IMR-90 (cell line): ENCODE results near the gene CPTP. TPM values are rescaled to one million over a fixed set of nuclear protein-coding genes. Genes with fewer than 3 reads are reported as not detected.

Source experiments
- ATAC-seq: fragments of 200-7000 bp; cut with Tn5 transposase; 2 replicates; pipeline ENCODE4 v1.9.1; 2020; ENCODE audit warnings: low read depth, mild to moderate bottlenecking, moderate library complexity
- BruUV-seq: library from RNA; stranded (reverse); fragments of 400-500 nt; replicated peaks from 2 replicates; lab custom pipeline; 2021; lab: Mats Ljungman, UMichigan
- CTCF ChIA-PET: fragments of 300-600 bp; formaldehyde crosslinking; extraction: SDS; loops from one replicate; lab custom pipeline; 2021; ENCODE audit warnings: antibody characterized with exemption; lab: Yijun Ruan, JAX
- POLR2A ChIA-PET: fragments of 300-600 bp; sonication (Branson Sonifier 250); formaldehyde crosslinking; loops from one replicate; lab custom pipeline; 2022; ENCODE audit warnings: antibody characterized with exemption; ENCODE audit not compliant: unreplicated experiment; lab: Charles Lee
- DNase-seq: peaks from one replicate; pipeline ENCODE4 v3.0.0; 2013
- H2AFZ ChIP-seq: replicated peaks from 2 replicates; pipeline ENCODE3; 2013; ENCODE audit warnings: low read length, mild to moderate bottlenecking; ENCODE audit not compliant: poor library complexity
- H2AK5ac ChIP-seq: 2 replicates; pipeline ENCODE4 v1.6.1; 2013; ENCODE audit warnings: low read depth, low read length, inconsistent platforms
- H2AK9ac ChIP-seq: replicated peaks from 2 replicates; pipeline ENCODE3; 2013; ENCODE audit warnings: mild to moderate bottlenecking, low read depth, low read length, moderate library complexity; ENCODE audit not compliant: poor library complexity
- H2BK120ac ChIP-seq: 2 replicates; pipeline ENCODE4 v1.6.1; 2013; ENCODE audit warnings: low read depth, low read length, inconsistent platforms
- H2BK15ac ChIP-seq: 3 replicates; pipeline ENCODE4 v1.6.1; 2013; ENCODE audit warnings: low read depth, low read length, inconsistent platforms
- H2BK20ac ChIP-seq: 2 replicates; pipeline ENCODE4 v1.6.1; 2013; ENCODE audit warnings: low read depth, mild to moderate bottlenecking, inconsistent platforms, low read length, moderate library complexity
- H2BK5ac ChIP-seq: 2 replicates; pipeline ENCODE4 v1.6.1; 2013; ENCODE audit warnings: mild to moderate bottlenecking, low read depth, low read length, inconsistent platforms; ENCODE audit not compliant: poor library complexity, severe bottlenecking
- H3K14ac ChIP-seq: replicated peaks from 2 replicates; pipeline ENCODE4 v1.6.1; 2013; ENCODE audit warnings: low read depth, low read length, inconsistent platforms
- H3K18ac ChIP-seq: 2 replicates; pipeline ENCODE4 v1.6.1; 2013; ENCODE audit warnings: low read depth, low read length, control low read depth
- H3K23ac ChIP-seq: 2 replicates; pipeline ENCODE4 v1.6.1; 2013; ENCODE audit warnings: low read depth, low read length, inconsistent platforms
- H3K27ac ChIP-seq: 2 replicates; pipeline ENCODE4 v1.5.1; 2013; ENCODE audit warnings: mild to moderate bottlenecking, control low read depth, low read length; ENCODE audit not compliant: insufficient read depth
- H3K27me3 ChIP-seq: 2 replicates; pipeline ENCODE4 v1.6.1; 2013; ENCODE audit warnings: low read length; ENCODE audit not compliant: control insufficient read depth, insufficient read depth
- H3K36me3 ChIP-seq: 2 replicates; pipeline ENCODE4 v1.6.1; 2013; ENCODE audit warnings: low read length, mixed read lengths; ENCODE audit not compliant: control insufficient read depth, insufficient read depth
- H3K4ac ChIP-seq: 2 replicates; pipeline ENCODE4 v1.6.1; 2013; ENCODE audit warnings: low read depth, low read length, inconsistent platforms
- H3K4me1 ChIP-seq: 2 replicates; pipeline ENCODE4 v1.6.1; 2013; ENCODE audit warnings: low read length, mixed read lengths; ENCODE audit not compliant: control insufficient read depth, insufficient read depth
- H3K4me2 ChIP-seq: 2 replicates; pipeline ENCODE4 v1.6.1; 2013; ENCODE audit warnings: low read depth, mild to moderate bottlenecking, control low read depth, low read length, moderate library complexity
- H3K4me3 ChIP-seq: 2 replicates; pipeline ENCODE4 v1.5.1; 2013; ENCODE audit warnings: low read depth, mild to moderate bottlenecking, control low read depth, low read length, moderate library complexity; ENCODE audit not compliant: insufficient read depth
- H3K56ac ChIP-seq: 2 replicates; pipeline ENCODE4 v1.6.1; 2013; ENCODE audit warnings: low read length, inconsistent platforms; ENCODE audit not compliant: insufficient read depth; ENCODE audit errors: extremely low read depth
- H3K79me1 ChIP-seq, 2 experiments: 2 replicates each; pipeline ENCODE4 v1.6.1; 2013; ENCODE audit warnings: low read length in 2 of 2, inconsistent platforms in 1 of 2, low read depth in 1 of 2
- H3K9ac ChIP-seq: 2 replicates; pipeline ENCODE4 v1.6.1; 2013; ENCODE audit warnings: low read depth, low read length, control low read depth
- H3K9me1 ChIP-seq: 2 replicates; pipeline ENCODE4 v1.6.1; 2013; ENCODE audit warnings: low read length, inconsistent platforms; ENCODE audit not compliant: insufficient read depth
- H3K9me3 ChIP-seq: 2 replicates; pipeline ENCODE4 v1.6.1; 2013; ENCODE audit warnings: low read length; ENCODE audit not compliant: control insufficient read depth, insufficient read depth
- H4K20me1 ChIP-seq: 2 replicates; pipeline ENCODE4 v1.6.1; 2013; ENCODE audit warnings: low read length, inconsistent platforms; ENCODE audit not compliant: insufficient read depth
- H4K5ac ChIP-seq: 2 replicates; pipeline ENCODE4 v1.6.1; 2013; ENCODE audit warnings: mild to moderate bottlenecking, low read depth, low read length, control low read depth
- H4K8ac ChIP-seq, 2 experiments: 2 replicates each; pipeline ENCODE4 v1.6.1; 2013; ENCODE audit warnings: low read depth in 2 of 2, low read length in 2 of 2, control low read depth in 1 of 2, inconsistent platforms in 1 of 2
- H4K91ac ChIP-seq: 2 replicates; pipeline ENCODE4 v1.6.1; 2013; ENCODE audit warnings: low read depth, low read length, inconsistent platforms; ENCODE audit not compliant: insufficient read depth
- BHLHE40 ChIP-seq: fragments of 150-350 bp; IDR thresholded peaks from 2 replicates; pipeline ENCODE4 v1.6.1; 2016; ENCODE audit warnings: mild to moderate bottlenecking, low read depth, low read length
- CHD1 ChIP-seq: IDR thresholded peaks from 2 replicates; pipeline ENCODE4 v1.6.1; 2012; ENCODE audit warnings: low read depth, low read length, improper control_type of control experiment
- CTCF ChIP-seq: conservative IDR thresholded peaks from 2 replicates; pipeline ENCODE4 v1.5.1; 2012; ENCODE audit warnings: mild to moderate bottlenecking, low read depth, low read length, improper control_type of control experiment
- ELK1 ChIP-seq: fragments of 150-350 bp; IDR thresholded peaks from 2 replicates; pipeline ENCODE4 v1.6.1; 2016; ENCODE audit warnings: low read depth, mild to moderate bottlenecking, low read length, moderate library complexity, borderline replicate concordance
- FOS ChIP-seq: fragments of 150-350 bp; IDR thresholded peaks from 2 replicates; pipeline ENCODE4 v1.6.1; 2016; ENCODE audit warnings: low read depth, low read length
- MAFK ChIP-seq: IDR thresholded peaks from 2 replicates; pipeline ENCODE4 v1.6.1; 2012; ENCODE audit warnings: low read depth, low read length, improper control_type of control experiment
- NFE2L2 ChIP-seq: fragments of 150-350 bp; IDR thresholded peaks from 2 replicates; pipeline ENCODE4 v1.6.1; 2016; ENCODE audit warnings: low read depth, mild to moderate bottlenecking, low read length
- POLR2A ChIP-seq: IDR thresholded peaks from 2 replicates; pipeline ENCODE4 v1.6.1; 2012; ENCODE audit warnings: mild to moderate bottlenecking, low read depth, low read length
- RAD21 ChIP-seq: IDR thresholded peaks from 2 replicates; pipeline ENCODE4 v1.6.1; 2012; ENCODE audit warnings: low read length, improper control_type of control experiment
- RCOR1 ChIP-seq: IDR thresholded peaks from 2 replicates; pipeline ENCODE4 v1.6.1; 2012; ENCODE audit warnings: mild to moderate bottlenecking, low read length, improper control_type of control experiment; ENCODE audit not compliant: insufficient replicate concordance
- RFX5 ChIP-seq: IDR thresholded peaks from 2 replicates; pipeline ENCODE4 v1.8.0; 2012; ENCODE audit warnings: low read depth, mild to moderate bottlenecking, low read length, moderate library complexity
- USF2 ChIP-seq: fragments of 150-350 bp; IDR thresholded peaks from 2 replicates; pipeline ENCODE4 v1.6.1; 2017; ENCODE audit warnings: mild to moderate bottlenecking, antibody characterized with exemption, low read length, low read depth
- WGBS, 2 experiments: methylation state at CpG; one replicate each; pipeline versions ENCODE4 v1.1.5 to v1.1.7; 2013; ENCODE audit warnings: missing lambda C conversion rate in 2 of 2; ENCODE audit not compliant: insufficient read length in 1 of 2; ENCODE audit errors: extremely low coverage in 2 of 2; 5-methylcytosine and 5-hydroxymethylcytosine counted together
- dilution Hi-C: fragments of 300-500 bp; cut with HindIII; formaldehyde crosslinking; loops from one replicate; pipeline ENCODE4 v1.14.3; 2018; ENCODE audit warnings: low sequenced_read_pairs; ENCODE audit not compliant: unreplicated experiment
- in situ Hi-C: fragments of 300-500 bp; cut with MboI; formaldehyde crosslinking; loops from 3 replicates; pipeline ENCODE4 v1.14.3; 2019; ENCODE audit warnings: low sequenced_read_pairs, inconsistent platforms, mixed read lengths
- intact Hi-C: fragments of 100-400 bp; cut with micrococcal nuclease; formaldehyde crosslinking; loops from 2 replicates; pipeline ENCODE4 v1.10.0; 2022
- polyA plus RNA-seq, 3 experiments: library from polyadenylated mRNA; depleted of rRNA; stranded (reverse); fragments of >200 nt; gene quantifications; 2 replicates each; pipeline ENCODE4 v1.2.3, GENCODE V29; 2012; ENCODE audit warnings: low replicate concordance in 1 of 3
- total RNA-seq: library from RNA; depleted of rRNA; stranded (reverse); fragments of >200 nt; gene quantifications from 2 replicates; pipeline ENCODE4 v1.2.3, GENCODE V29; 2012

Gene CPTP
- total and polyA plus RNA-seq, 2 of the 4 experiments (the other 2 are of a cell fraction): 2.7 to 12.1 TPM

- H2BK120ac ChIP-seq: no peak overlapping the region
- H3K4ac ChIP-seq: no peak overlapping the region
- no peak overlapping the region for H2AK9ac ChIP-seq
- no peak overlapping the region for H3K14ac ChIP-seq
- no peaks in the 10 kb centered on the region for H3K9me3 ChIP-seq
- no peak overlapping the region for H2AFZ ChIP-seq
- no peak for ATAC-seq
- H3K27me3 ChIP-seq: no peaks in the 10 kb centered on the region
- in situ Hi-C loops: no loop called here
- H3K9ac ChIP-seq: no peak overlapping the region
- no peak overlapping the region for H3K23ac ChIP-seq
- intact Hi-C loops: no loop called here
- no peak overlapping the region for H3K4me2 ChIP-seq
- no peak overlapping the region for H4K5ac ChIP-seq
- dilution Hi-C loops: no loop called here
- H3K4me3 ChIP-seq: no peak overlapping the region
- no peak overlapping the region for H2AK5ac ChIP-seq
- no peaks in the 10 kb centered on the region for H3K4me1 ChIP-seq
- no peak overlapping the region for H3K56ac ChIP-seq
- no peak overlapping the region for H2BK15ac ChIP-seq
- no peak for DNase-seq
- peaks cover 34% of the 10 kb centered on the region for H4K20me1 ChIP-seq
- TF ChIP-seq RAD21 (no peak), BHLHE40 (no peak), RCOR1 (no peak), ELK1 (no peak), CHD1 (no peak), RFX5 (no peak), USF2 (no peak), MAFK (no peak), CTCF (no peak), FOS (no peak), POLR2A (no peak), NFE2L2 (no peak)
- CTCF ChIA-PET: no interaction called here
- H2BK20ac ChIP-seq: no peak overlapping the region
- peaks cover 0 to 3% of the 10 kb centered on the region in 2 experiments; a peak in 1 of 4 replicates for H3K79me1 ChIP-seq
- H3K27ac ChIP-seq: no peak overlapping the region
- no peak overlapping the region for H3K18ac ChIP-seq
- BruUV-seq: no TSS peak
- peaks cover 43% of the 10 kb centered on the region for H3K36me3 ChIP-seq
- H4K8ac ChIP-seq: no peak overlapping the region
- POLR2A ChIA-PET: no interaction called here
- no peak overlapping the region for H4K91ac ChIP-seq
- 97% methylated on average over 27 of the region's 62 CpGs; no CpG with 5 or more reads in 1 of the 2 experiments for WGBS, 2 experiments
- H3K9me1 ChIP-seq: no peaks in the 10 kb centered on the region
- H2BK5ac ChIP-seq: no peak overlapping the region
These were observed 28.2 kb upstream of the CPTP start for GRCh38 chr1:1296070-1297061.
